GM12878 (cell line): ENCODE data around the gene TLE2. TPM values are rescaled to one million over a fixed set of nuclear protein-coding genes. Genes with fewer than 3 reads are reported as not detected.

Source experiments
- BCL11A ChIP-seq: IDR thresholded peaks from 2 replicates; pipeline ENCODE4 v1.6.1; 2011; ENCODE audit warnings: low read depth, low read length
- CBX5 ChIP-seq: sonication (generic); IDR thresholded peaks from 2 replicates; pipeline ENCODE4 v1.6.1; 2016; ENCODE audit warnings: low read depth, moderate library complexity, mild to moderate bottlenecking, inconsistent platforms
- EED ChIP-seq: sonication (generic); IDR thresholded peaks from 2 replicates; pipeline ENCODE4 v1.6.1; 2016; ENCODE audit warnings: antibody characterized with exemption, low read depth
- FOXM1 ChIP-seq: IDR thresholded peaks from 2 replicates; pipeline ENCODE4 v1.6.1; 2012; ENCODE audit warnings: low read depth, mild to moderate bottlenecking, inconsistent platforms, low read length, moderate library complexity
- GABPA ChIP-seq: IDR thresholded peaks from 2 replicates; pipeline ENCODE4 v1.6.1; 2014; ENCODE audit warnings: antibody characterized with exemption, low read depth, mild to moderate bottlenecking, inconsistent platforms
- HDAC6 ChIP-seq: fragments of 200-600 bp; sonication (generic); IDR thresholded peaks from one replicate; pipeline ENCODE4 v1.8.0; 2017; ENCODE audit warnings: antibody characterized with exemption; ENCODE audit not compliant: unreplicated experiment
- MTA2 ChIP-seq: fragments of 450-650 bp; IDR thresholded peaks from 2 replicates; pipeline ENCODE4 v1.6.1; 2016; ENCODE audit warnings: low read depth, mild to moderate bottlenecking, moderate library complexity
- NFYA ChIP-seq: IDR thresholded peaks from 2 replicates; pipeline ENCODE4 v1.6.1; 2011; ENCODE audit warnings: low read depth, mild to moderate bottlenecking, low read length, improper control_type of control experiment, borderline replicate concordance
- NRF1 ChIP-seq: conservative IDR thresholded peaks from 2 replicates; pipeline ENCODE4 v1.6.1; 2011; ENCODE audit warnings: mild to moderate bottlenecking, low read depth, low read length, improper control_type of control experiment
- PML ChIP-seq: IDR thresholded peaks from 2 replicates; pipeline ENCODE4 v1.6.1; 2012; ENCODE audit warnings: low read length, inconsistent platforms
- POLR2AphosphoS2 ChIP-seq: IDR thresholded peaks from 2 replicates; pipeline ENCODE4 v1.6.1; 2011; ENCODE audit warnings: low read depth, mild to moderate bottlenecking, low read length, improper control_type of control experiment, moderate library complexity
- POLR2AphosphoS5 ChIP-seq: IDR thresholded peaks from 2 replicates; pipeline ENCODE4 v1.6.1; 2011; ENCODE audit warnings: mild to moderate bottlenecking, low read length, inconsistent platforms
- RB1 ChIP-seq: fragments of 450-650 bp; formaldehyde crosslinking; IDR thresholded peaks from 2 replicates; pipeline ENCODE4 v1.6.1; 2017; ENCODE audit warnings: mild to moderate bottlenecking, borderline replicate concordance
- SMARCA5 ChIP-seq: fragments of 450-650 bp; IDR thresholded peaks from 2 replicates; pipeline ENCODE4 v1.6.1; 2017; ENCODE audit warnings: mild to moderate bottlenecking
- TCF3 ChIP-seq: IDR thresholded peaks from 2 replicates; pipeline ENCODE4 v1.6.1; 2012; ENCODE audit warnings: low read depth, mild to moderate bottlenecking, low read length, borderline replicate concordance; ENCODE audit not compliant: insufficient read depth
- ZNF217 ChIP-seq: fragments of 450-650 bp; IDR thresholded peaks from 2 replicates; pipeline ENCODE4 v1.6.1; 2017; ENCODE audit warnings: antibody characterized with exemption, mild to moderate bottlenecking
- ZNF384 ChIP-seq: IDR thresholded peaks from 2 replicates; pipeline ENCODE4 v1.6.1; 2012; ENCODE audit warnings: low read depth, mild to moderate bottlenecking, low read length, improper control_type of control experiment, borderline replicate concordance
- ZSCAN29 ChIP-seq: fragments of 450-650 bp; IDR thresholded peaks from 2 replicates; pipeline ENCODE4 v1.6.1; 2017; ENCODE audit warnings: mild to moderate bottlenecking, moderate library complexity
- polyA plus RNA-seq, 11 experiments: library from polyadenylated mRNA; depleted of rRNA in 4 of 11; unstranded in 6 of 11; stranded (reverse) in 5 of 11; fragments of >200 nt; fragmentation: Nextera tagmentation in 4 of 11; fragmentation: Illumina TruSeq in 1 of 11; extraction: Ambion mirVana in 4 of 11; extraction: Trizol in 1 of 11; gene quantifications; 1 replicate in 1 of 11; 2 replicates in 10 of 11; pipeline versions ENCODE4 v1.2.1 to v1.2.3, GENCODE V29; 2011 to 2016; ENCODE audit warnings: inconsistent platforms in 2 of 11, missing spikeins in 2 of 11, low read depth in 1 of 11
- total RNA-seq, 4 experiments: library from RNA; depleted of rRNA in 3 of 4; stranded (reverse); fragments of >200 nt in 3 of 4; fragmentation: Illumina TruSeq in 1 of 4; extraction: Trizol in 1 of 4; gene quantifications; 2 replicates each; pipeline versions ENCODE4 v1.2.1 to v1.2.3, GENCODE V29; 2013 to 2021
- TF ChIP-seq, protein P1 (sequence below): fragments of 450-650 bp; IDR thresholded peaks from 2 replicates; pipeline ENCODE4 v1.6.1; 2017; ENCODE audit warnings: antibody characterized with exemption, mild to moderate bottlenecking, moderate library complexity
- TF ChIP-seq, protein P2 (sequence below): fragments of 450-650 bp; IDR thresholded peaks from 2 replicates; pipeline ENCODE4 v1.6.1; 2017; ENCODE audit warnings: borderline replicate concordance
- TF ChIP-seq, protein P3 (sequence below), 3 experiments: IDR thresholded peaks in 2 of 3; conservative IDR thresholded peaks in 1 of 3; 2 replicates each; pipeline ENCODE4 v1.5.1; 2011; ENCODE audit warnings: low read depth in 3 of 3, low read length in 3 of 3, mild to moderate bottlenecking in 3 of 3, control low read depth in 2 of 3, moderate library complexity in 2 of 3, inconsistent platforms in 1 of 3, mixed read lengths in 1 of 3; ENCODE audit not compliant: control insufficient read depth in 2 of 3, insufficient read depth in 1 of 3; ENCODE audit errors: extremely low read depth in 1 of 3

The TLE2 gene
- total and polyA plus RNA-seq, 10 of the 15 experiments (the other 5 are each of a cell fraction or from before 2014, with no cell fraction given) = 0.05 to 0.21 (median 0.11) TPM; not detected in 5

DNA sequence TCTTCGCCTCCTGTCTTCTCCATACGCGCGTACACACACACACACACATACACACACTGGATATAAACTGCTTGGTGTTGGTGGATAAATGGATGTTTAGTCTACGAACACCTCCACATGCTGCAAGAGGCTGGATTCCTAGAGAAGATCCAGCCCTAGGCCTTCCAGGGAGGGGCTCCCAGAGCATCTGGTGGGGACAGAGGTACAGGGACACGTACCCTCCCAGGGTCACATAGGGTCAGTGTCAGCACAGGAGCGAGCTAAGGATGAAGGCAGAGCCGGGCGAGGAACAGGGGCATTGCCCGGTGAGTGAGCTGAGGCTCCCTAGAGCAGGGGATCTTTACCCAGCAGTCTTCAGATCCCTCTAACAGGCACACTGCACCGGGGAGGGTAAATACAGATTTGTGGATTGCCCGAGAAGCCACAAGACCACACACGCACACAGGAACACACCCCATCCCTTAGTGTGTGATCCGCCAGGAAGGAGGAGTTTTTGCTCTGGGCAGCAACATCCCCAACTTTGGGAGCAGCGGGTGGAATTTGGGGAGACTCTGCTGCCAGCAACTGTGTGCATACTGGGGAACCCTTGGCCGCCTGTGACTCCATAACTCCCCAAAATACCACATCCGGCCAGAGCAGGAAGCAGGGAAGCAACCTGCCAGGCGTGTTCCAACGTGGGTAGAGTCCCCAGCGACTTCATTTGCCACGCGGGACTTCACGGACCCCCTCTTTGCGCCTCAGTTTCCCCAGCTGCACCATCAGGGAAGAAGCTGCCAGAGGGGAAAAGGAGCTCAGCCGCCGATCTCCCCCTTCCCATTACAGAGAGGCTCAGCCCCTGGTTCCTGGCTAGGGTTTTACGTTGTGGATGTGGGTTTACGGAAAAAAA is 5.8 kb upstream of the TLE2 start (continued):
- TF ChIP-seq, protein P1, sequence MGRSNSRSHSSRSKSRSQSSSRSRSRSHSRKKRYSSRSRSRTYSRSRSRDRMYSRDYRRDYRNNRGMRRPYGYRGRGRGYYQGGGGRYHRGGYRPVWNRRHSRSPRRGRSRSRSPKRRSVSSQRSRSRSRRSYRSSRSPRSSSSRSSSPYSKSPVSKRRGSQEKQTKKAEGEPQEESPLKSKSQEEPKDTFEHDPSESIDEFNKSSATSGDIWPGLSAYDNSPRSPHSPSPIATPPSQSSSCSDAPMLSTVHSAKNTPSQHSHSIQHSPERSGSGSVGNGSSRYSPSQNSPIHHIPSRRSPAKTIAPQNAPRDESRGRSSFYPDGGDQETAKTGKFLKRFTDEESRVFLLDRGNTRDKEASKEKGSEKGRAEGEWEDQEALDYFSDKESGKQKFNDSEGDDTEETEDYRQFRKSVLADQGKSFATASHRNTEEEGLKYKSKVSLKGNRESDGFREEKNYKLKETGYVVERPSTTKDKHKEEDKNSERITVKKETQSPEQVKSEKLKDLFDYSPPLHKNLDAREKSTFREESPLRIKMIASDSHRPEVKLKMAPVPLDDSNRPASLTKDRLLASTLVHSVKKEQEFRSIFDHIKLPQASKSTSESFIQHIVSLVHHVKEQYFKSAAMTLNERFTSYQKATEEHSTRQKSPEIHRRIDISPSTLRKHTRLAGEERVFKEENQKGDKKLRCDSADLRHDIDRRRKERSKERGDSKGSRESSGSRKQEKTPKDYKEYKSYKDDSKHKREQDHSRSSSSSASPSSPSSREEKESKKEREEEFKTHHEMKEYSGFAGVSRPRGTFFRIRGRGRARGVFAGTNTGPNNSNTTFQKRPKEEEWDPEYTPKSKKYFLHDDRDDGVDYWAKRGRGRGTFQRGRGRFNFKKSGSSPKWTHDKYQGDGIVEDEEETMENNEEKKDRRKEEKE = no peak
- no peak; the same call in 1 of the 2 replicates for TF ChIP-seq ZNF217
- no peak for TF ChIP-seq POLR2AphosphoS2
- TF ChIP-seq, protein P2, sequence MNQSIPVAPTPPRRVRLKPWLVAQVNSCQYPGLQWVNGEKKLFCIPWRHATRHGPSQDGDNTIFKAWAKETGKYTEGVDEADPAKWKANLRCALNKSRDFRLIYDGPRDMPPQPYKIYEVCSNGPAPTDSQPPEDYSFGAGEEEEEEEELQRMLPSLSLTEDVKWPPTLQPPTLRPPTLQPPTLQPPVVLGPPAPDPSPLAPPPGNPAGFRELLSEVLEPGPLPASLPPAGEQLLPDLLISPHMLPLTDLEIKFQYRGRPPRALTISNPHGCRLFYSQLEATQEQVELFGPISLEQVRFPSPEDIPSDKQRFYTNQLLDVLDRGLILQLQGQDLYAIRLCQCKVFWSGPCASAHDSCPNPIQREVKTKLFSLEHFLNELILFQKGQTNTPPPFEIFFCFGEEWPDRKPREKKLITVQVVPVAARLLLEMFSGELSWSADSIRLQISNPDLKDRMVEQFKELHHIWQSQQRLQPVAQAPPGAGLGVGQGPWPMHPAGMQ = no peak
- no peak for TF ChIP-seq FOXM1
- TF ChIP-seq, protein P3, sequence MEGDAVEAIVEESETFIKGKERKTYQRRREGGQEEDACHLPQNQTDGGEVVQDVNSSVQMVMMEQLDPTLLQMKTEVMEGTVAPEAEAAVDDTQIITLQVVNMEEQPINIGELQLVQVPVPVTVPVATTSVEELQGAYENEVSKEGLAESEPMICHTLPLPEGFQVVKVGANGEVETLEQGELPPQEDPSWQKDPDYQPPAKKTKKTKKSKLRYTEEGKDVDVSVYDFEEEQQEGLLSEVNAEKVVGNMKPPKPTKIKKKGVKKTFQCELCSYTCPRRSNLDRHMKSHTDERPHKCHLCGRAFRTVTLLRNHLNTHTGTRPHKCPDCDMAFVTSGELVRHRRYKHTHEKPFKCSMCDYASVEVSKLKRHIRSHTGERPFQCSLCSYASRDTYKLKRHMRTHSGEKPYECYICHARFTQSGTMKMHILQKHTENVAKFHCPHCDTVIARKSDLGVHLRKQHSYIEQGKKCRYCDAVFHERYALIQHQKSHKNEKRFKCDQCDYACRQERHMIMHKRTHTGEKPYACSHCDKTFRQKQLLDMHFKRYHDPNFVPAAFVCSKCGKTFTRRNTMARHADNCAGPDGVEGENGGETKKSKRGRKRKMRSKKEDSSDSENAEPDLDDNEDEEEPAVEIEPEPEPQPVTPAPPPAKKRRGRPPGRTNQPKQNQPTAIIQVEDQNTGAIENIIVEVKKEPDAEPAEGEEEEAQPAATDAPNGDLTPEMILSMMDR (IDR thresholded peaks at IDR 0.05 in 2 of 3, conservative IDR thresholded peaks at IDR 0.05 in 1 of 3; ENCODE audit: control insufficient read depth in 2 of 3, extremely low read depth in 1 of 3, insufficient read depth in 1 of 3, low read depth in 3 of 3, low read length in 3 of 3) = no peak
- no peak for TF ChIP-seq CBX5
- no peak for TF ChIP-seq RB1
- TF ChIP-seq NRF1 = no peak
- TF ChIP-seq POLR2AphosphoS5 = no peak
- TF ChIP-seq MTA2 = no peak
- peak; percentile 62; the same call in 1 of the 2 replicates for TF ChIP-seq SMARCA5
- 0 out of 2 replicates have a peak, but pooled peaks have one; percentile 9 for TF ChIP-seq BCL11A
- no peak for TF ChIP-seq ZNF384
- no peak for TF ChIP-seq TCF3
- TF ChIP-seq GABPA = peak; percentile 79
- TF ChIP-seq NFYA = no peak
- TF ChIP-seq ZSCAN29 = no peak
- TF ChIP-seq PML = peak; percentile 68; the same call in 1 of the 2 replicates
- TF ChIP-seq EED = peak; percentile 70
- TF ChIP-seq HDAC6 = no peak
